Mesodermal cell (in vitro differentiated cells): ENCODE measurements around the gene CUEDC1.

Experiments used
- H3K27ac ChIP-seq: 2 replicates; pipeline ENCODE4 v1.7.0; 2013; ENCODE audit warnings: mild to moderate bottlenecking, low read depth, low read length, moderate library complexity; ENCODE audit not compliant: severe bottlenecking
- H3K36me3 ChIP-seq: 2 replicates; pipeline ENCODE4 v1.7.1; 2013; ENCODE audit warnings: mild to moderate bottlenecking, low read length, moderate library complexity; ENCODE audit not compliant: control insufficient read depth, insufficient read depth
- H3K4me1 ChIP-seq: one replicate; pipeline ENCODE4 v1.7.1; 2013; ENCODE audit warnings: mild to moderate bottlenecking, low read length; ENCODE audit not compliant: insufficient read depth, control insufficient read depth, poor library complexity, severe bottlenecking
- H3K4me3 ChIP-seq: 2 replicates; pipeline ENCODE4 v1.7.0; 2013; ENCODE audit warnings: low read length, control low read depth, mild to moderate bottlenecking; ENCODE audit not compliant: insufficient read depth, poor library complexity, severe bottlenecking; ENCODE audit errors: extremely low read depth
- H3K9me3 ChIP-seq: 2 replicates; pipeline ENCODE4 v1.7.1; 2013; ENCODE audit warnings: mild to moderate bottlenecking, low read length, moderate library complexity; ENCODE audit not compliant: control insufficient read depth
- WGBS, 2 experiments: methylation state at CpG; one replicate each; pipeline ENCODE4 v1.1.5; 2013; ENCODE audit warnings: missing lambda C conversion rate in 2 of 2; ENCODE audit not compliant: insufficient coverage in 2 of 2; 5-methylcytosine and 5-hydroxymethylcytosine counted together

Gene CUEDC1

DNA sequence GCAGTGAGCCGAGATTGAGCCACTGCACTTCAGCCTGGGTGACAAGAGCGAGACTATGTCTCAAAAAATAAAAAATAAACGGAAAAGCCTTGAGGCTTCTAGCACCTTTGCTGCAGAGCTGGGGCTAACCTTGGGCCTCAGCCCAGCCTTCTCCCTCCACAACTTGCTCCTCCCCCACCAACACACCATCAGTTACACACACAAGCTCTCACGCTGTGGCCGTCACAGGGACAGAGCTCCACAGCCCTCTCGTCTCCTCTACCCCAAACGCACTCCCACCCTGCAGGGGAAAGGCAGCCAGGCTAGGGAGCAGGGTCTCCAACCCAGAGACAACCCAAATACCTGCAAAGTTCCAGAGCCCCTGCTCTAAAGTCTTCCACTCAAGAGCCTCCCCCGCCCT is 83.3 kb downstream of the CUEDC1 start:
- no peaks in the 10 kb centered on the region for H3K9me3 ChIP-seq
- H3K4me3 ChIP-seq, result no peak overlapping the region
- no peak overlapping the region for H3K27ac ChIP-seq
- WGBS, 2 experiments, result 93 to 96% methylated on average over 7 to 8 of the region's 8 CpGs
- H3K4me1 ChIP-seq, result peaks cover 82% of the 10 kb centered on the region
- peaks cover 31% of the 10 kb centered on the region for H3K36me3 ChIP-seq

DNA sequence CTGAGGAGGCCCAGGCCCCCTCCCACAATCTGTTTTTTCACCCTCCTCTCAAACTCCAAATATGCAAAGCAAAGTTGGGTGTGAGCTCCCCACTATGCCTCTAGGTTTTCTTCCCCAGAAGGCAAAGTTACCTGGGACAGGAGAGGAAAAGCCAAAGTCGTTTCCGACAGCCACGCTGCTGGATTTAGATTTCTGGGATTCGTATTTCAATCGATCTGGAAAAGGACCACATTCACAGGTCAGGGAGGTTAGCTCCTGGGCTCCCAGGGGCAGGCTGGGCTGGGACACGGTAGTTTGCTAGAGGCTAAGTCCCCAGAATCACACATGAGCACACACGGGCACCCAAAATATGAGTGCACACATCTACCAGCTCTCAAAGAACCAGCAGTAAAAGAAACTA is 84.1 kb downstream of the CUEDC1 start:
- H3K4me3 ChIP-seq, result no peak overlapping the region
- H3K9me3 ChIP-seq, result no peaks in the 10 kb centered on the region
- WGBS, 2 experiments, result 94% methylated on average over 7 of the region's 7 CpGs
- no peak overlapping the region for H3K27ac ChIP-seq
- H3K36me3 ChIP-seq, result peaks cover 38% of the 10 kb centered on the region
- peaks cover 75% of the 10 kb centered on the region for H3K4me1 ChIP-seq

DNA sequence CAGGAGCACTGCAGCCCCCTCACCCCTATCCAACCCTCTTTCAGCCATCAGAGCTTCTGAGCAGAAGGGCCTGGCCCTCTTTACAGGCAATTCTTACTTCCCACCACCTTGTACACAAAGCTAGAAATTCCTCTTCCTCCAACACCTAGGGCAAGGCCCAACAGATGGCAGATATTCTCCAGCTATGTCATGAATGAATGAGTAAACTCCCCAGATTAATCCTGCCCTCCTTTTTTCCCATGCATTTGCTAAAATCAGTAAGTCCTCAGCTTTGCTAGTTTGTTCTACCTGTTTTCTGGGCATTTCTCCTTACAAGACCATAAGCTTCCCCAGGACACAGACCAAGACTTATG is 85.0 kb downstream of the CUEDC1 start:
- H3K27ac ChIP-seq, result peak overlapping the region; percentile 80
- peaks cover 68% of the 10 kb centered on the region for H3K4me1 ChIP-seq
- no peaks in the 10 kb centered on the region for H3K9me3 ChIP-seq
- no peak overlapping the region for H3K4me3 ChIP-seq
- peaks cover 39% of the 10 kb centered on the region for H3K36me3 ChIP-seq

DNA sequence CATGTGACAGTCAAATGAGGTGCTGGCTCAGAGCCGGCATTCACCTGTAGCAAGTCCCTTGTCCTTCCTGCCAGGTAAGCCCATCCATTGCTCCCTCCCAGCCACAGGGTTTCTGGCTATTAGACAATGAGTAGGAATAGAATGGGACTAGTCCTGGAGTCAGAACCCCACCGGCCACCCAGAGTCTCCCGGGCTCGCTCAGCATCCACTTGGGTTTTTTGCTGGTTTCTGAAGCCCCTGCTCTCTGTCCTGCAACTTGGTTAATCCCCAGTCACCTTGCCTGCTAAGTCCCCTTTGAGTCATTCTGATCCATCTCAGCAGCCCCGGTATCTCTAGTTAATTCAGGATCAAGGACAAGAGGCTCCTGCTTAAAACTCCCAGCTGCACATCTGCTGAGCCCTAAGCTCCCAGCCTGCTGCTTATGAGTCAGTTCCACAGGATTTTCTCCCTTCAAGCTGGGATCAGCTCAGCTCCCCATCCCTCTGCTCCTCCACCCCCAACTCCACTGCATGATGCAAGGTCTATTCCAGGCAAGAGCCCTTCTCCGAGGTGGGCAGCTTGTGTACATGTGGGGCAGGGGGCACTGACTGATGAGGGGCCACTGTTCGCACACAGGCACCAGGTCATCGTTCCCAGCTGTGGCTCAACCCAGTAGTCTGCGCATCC is 85.5 kb downstream of the CUEDC1 start:
- Histone ChIP-seq H3K9me3 (no peaks in the 10 kb centered on the region), H3K36me3 (peaks cover 39% of the 10 kb centered on the region), H3K4me1 (peaks cover 64% of the 10 kb centered on the region), H3K27ac (peak overlapping the region; percentile 80), H3K4me3 (no peak overlapping the region)
- WGBS, 2 experiments, result 93 to 99% methylated on average over 8 of the region's 9 CpGs

DNA sequence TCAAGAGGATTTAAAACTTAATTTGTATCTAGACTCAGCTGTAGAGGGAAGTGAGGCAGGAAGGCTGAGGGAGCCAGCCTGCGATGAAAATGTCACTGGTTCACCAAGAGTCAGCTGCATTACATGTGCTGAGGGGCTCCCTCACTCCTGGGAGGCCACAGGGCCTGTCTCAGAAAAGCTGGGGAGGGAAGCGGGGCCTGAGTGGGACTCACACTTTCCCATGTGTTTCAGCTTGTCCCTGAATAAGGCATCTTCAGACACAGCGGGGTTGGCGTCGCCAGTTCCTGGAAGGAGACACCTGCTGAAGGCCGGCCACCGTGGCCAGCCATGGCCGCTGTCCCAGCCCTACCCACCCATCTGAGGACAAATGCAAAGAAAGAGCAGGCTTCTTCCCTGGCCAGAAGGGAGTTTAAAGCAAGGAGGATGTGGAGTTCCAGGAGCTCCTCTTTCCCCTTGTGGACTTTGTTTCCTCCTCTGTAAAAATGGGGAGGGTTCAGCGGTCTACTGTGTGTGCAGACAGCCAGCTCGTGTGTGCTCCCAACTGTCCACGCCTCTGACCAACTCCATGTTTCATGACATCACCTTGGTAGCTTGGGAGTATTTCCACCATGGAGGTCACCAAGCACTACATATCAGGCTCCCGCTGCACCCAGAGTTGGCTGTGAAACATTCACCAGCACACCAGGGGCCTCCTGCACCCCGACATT is 86.1 kb downstream of the CUEDC1 start:
- Histone ChIP-seq H3K4me1 (peaks cover 60% of the 10 kb centered on the region), H3K4me3 (no peak overlapping the region), H3K27ac (peak overlapping the region; percentile 80), H3K9me3 (no peaks in the 10 kb centered on the region), H3K36me3 (peaks cover 42% of the 10 kb centered on the region)
- WGBS, 2 experiments, result 97% methylated on average over 9 to 12 of the region's 13 CpGs

DNA sequence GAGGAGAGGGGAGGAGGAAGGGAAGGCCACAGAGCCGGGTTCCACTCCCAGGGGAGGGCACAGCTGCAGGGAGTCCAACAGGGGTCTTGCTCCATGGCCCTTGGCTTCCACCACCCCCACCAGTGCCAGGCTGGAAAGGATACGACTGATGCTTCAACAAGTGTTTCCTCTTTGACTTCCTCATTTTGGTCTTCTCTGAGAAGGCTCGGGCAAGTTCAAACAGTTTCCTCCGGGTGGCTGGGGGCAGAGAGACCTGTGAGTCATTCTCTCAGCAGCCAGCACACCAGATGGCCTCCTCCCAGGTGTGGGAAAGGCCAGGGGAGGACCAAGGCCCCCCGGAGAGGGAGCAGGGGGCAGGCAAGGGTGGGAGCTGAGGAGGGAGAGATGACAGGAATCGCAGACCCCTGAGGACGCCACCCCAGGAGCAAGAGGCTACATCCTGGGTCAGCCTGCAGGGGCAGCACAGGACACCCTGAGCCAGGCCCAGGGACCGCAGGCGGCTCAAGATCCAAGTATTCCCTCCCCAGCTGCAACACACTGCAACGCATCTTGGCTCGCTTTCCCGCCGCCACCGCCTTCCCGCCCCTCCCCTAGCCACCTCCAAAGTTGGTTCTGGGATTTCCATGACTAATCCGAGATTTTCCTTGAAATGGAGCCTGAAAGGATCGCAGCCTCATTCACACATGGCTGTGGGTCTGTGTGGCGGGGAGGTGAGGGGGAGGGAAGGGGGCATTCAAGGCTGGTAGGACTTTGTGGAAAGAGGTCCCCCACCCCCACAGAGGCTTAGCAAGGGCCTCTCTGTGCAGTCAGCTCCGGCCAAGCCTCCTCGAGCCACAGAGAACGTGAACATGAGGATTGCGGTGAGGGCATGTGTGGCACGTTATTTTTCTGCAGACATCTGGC is 87.0 kb downstream of the CUEDC1 start:
- peaks cover 55% of the 10 kb centered on the region for H3K4me1 ChIP-seq
- 45 to 52% methylated on average over 13 to 18 of the region's 23 CpGs for WGBS, 2 experiments
- H3K36me3 ChIP-seq, result peaks cover 46% of the 10 kb centered on the region
- H3K27ac ChIP-seq, result peak overlapping the region; percentile 74
- H3K4me3 ChIP-seq, result no peak overlapping the region
- no peaks in the 10 kb centered on the region for H3K9me3 ChIP-seq

DNA sequence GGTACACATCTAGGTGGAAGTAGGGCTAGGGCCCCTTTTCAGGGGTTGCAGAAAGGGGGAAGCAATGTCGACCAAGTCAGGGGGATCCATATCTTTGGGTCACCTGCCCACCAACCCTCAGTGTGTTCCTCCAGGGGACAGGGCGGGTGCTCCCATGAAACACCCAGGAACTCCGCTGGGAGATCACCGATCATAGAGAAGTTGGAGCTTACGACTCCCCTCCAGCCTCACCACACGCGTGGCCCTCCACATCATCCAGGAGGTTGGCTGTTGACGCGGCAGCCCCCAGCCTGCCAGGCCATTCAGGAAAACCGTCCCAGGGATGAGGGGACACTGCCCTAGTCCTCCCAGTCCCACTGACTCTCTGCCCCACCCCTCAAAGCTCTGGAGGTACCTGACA is 88.1 kb downstream of the CUEDC1 start:
- 96 to 100% methylated on average over 5 to 6 of the region's 10 CpGs for WGBS, 2 experiments
- Histone ChIP-seq H3K27ac (no peak overlapping the region), H3K4me3 (no peak overlapping the region)

DNA sequence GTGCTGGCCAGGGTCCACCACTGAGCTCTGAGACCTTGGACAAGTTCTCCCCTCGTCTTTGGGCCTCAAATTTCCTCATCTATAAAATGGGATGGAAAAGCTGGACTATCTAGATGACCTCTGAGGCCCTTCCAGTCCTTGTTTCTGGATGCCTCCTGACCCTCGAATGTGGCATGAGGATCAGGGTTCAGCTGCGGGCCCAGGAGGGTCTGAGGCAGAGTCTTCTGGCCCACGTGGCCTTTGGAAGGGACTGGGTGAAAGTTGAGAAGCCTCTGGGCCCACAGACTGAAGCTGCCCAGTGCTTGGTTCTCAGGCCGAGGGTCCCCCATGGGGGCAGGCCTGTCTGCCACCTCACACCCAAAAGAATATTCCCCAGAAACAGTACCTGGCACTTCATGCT is 88.5 kb downstream of the CUEDC1 start:
- 96 to 100% methylated on average over 2 to 4 of the region's 5 CpGs for WGBS, 2 experiments
- H3K27ac ChIP-seq, result no peak overlapping the region
- peaks cover 60% of the 10 kb centered on the region for H3K4me1 ChIP-seq
- H3K9me3 ChIP-seq, result no peaks in the 10 kb centered on the region
- no peak overlapping the region for H3K4me3 ChIP-seq
- H3K36me3 ChIP-seq, result peaks cover 35% of the 10 kb centered on the region

More for the DNA sequence above, 88.1 kb downstream of the CUEDC1 start:
- Histone ChIP-seq H3K4me1 (peaks cover 60% of the 10 kb centered on the region), H3K36me3 (peaks cover 37% of the 10 kb centered on the region), H3K9me3 (no peaks in the 10 kb centered on the region)

DNA sequence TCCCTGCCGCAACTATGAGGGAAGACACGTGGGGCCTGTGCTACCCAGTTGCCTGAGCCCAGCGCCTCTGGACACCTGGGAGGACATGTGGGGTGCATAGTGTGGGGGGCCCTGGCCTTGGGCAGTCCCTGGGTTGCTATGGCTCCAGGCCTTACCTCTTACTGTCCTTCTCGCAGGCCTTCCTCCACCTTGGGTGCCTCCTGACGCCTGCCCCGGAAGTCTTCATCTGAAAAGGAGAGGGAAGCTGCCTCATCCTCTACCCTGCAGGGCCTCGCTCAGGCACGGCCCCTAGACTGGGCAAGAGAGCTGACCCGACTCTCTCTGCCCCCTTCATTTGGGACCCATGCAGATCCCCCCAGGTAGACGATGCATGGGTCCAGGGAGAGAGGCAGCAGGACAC is 88.9 kb downstream of the CUEDC1 start:
- Histone ChIP-seq H3K36me3 (peaks cover 32% of the 10 kb centered on the region), H3K27ac (no peak overlapping the region)

DNA sequence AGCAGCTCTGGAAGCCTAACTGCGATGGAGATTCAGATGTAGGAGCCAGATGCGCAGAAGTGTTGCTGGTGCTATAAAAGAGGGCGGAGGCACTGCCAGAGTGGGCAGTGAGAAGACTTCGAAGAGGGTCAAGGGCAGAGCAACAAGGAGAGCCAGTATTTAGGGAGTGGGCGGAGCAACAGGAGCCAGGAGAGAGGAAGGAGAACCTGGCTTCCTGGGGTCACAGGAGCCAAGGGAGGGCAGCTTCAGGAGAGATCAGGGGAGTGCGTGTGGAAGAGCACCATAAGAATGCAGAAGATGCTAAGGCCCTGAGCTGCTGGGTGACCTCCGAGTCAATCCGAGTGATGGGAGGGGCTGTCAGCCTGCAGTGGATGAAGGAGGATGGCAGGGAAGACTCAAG is 90.9 kb downstream of the CUEDC1 start:
- Histone ChIP-seq H3K4me3 (no peak overlapping the region), H3K27ac (no peak overlapping the region), H3K36me3 (peaks cover 21% of the 10 kb centered on the region), H3K9me3 (no peaks in the 10 kb centered on the region), H3K4me1 (peaks cover 61% of the 10 kb centered on the region)
- WGBS, 2 experiments, result 89 to 93% methylated on average over 8 of the region's 8 CpGs

More for the DNA sequence above, 88.9 kb downstream of the CUEDC1 start:
- 97 to 98% methylated on average over 5 to 9 of the region's 10 CpGs for WGBS, 2 experiments
- Histone ChIP-seq H3K9me3 (no peaks in the 10 kb centered on the region), H3K4me3 (no peak overlapping the region), H3K4me1 (peaks cover 60% of the 10 kb centered on the region)
